Right atrium auricular region (tissue), 2 donors: ENCODE data around the gene FBXW12. TPM values are rescaled to one million over a fixed set of nuclear protein-coding genes. Genes with fewer than 3 reads are reported as not detected.

Experiments used
- DNase-seq: peaks from one replicate; pipeline ENCODE4 v3.0.0-alpha.2; 2019; ENCODE audit warnings: low spot score
- H3K27ac ChIP-seq, 2 donors: fragments of 200-600 bp; sonication (generic); 1 replicate in 1 of 2; 2 replicates in 1 of 2; pipeline ENCODE4 v1.5.1; 2016 to 2019
- H3K27me3 ChIP-seq, 2 donors: fragments of 200-600 bp; sonication (generic); one replicate each; pipeline versions ENCODE4 v1.5.1 to v1.6.0; 2017 to 2019
- H3K36me3 ChIP-seq: fragments of 200-600 bp; sonication (generic); one replicate; pipeline ENCODE4 v1.5.1; 2016
- H3K4me1 ChIP-seq, 2 donors: fragments of 200-600 bp; sonication (generic); one replicate each; pipeline versions ENCODE4 v1.5.1 to v1.6.0; 2017 to 2019
- H3K4me3 ChIP-seq, 2 donors: fragments of 200-600 bp; sonication (generic); 1 replicate in 1 of 2; 2 replicates in 1 of 2; pipeline ENCODE4 v1.5.1; 2017 to 2019; ENCODE audit warnings: mild to moderate bottlenecking in 1 of 2, moderate library complexity in 1 of 2
- H3K9me3 ChIP-seq, 2 donors: fragments of 200-600 bp; sonication (generic); one replicate each; pipeline ENCODE4 v1.5.1; 2019
- total RNA-seq, 2 donors: library from RNA; depleted of rRNA; stranded (reverse); fragments of >200 nt; gene quantifications; one replicate each; pipeline ENCODE4 v1.1.0, GENCODE V29; 2016
- TF ChIP-seq, protein P1 (sequence below), 2 donors: fragments of 200-600 bp; sonication (generic); IDR thresholded peaks; one replicate each; pipeline ENCODE4 v1.5.1; 2019; ENCODE audit warnings: antibody characterized with exemption in 2 of 2

FBXW12 gene
- total RNA-seq, 2 donors from 2014 or later = not detected

DNA sequence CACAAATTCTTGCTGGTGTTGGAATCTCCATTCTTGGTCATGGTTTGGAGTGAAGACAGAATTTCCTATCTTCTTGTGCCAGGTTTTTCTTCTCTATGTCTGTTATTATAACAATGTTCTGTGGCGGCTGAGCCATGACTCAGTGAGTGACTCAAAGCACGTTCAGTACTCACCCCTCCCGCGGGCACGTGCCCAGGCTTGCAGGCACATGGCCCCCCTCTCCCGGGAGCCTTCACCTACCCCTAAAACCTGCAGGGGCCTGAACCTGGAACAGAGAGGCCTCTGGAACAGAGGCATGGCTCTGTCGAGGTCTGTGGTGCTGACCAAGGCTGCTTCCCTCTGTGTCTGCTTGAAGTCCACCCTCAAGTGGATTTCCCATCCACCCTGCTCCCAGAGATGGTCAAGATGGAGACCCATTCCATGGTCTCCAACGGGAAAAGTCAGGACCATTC lies 30.3 kb downstream of the FBXW12 start:
- Histone ChIP-seq H3K36me3 (peaks cover 32% of the 10 kb centered on the region), H3K27me3 (no peaks in the 10 kb centered on the region), H3K4me3 (no peak overlapping the region), H3K27ac (peak overlapping the region; percentile 67 to 76), H3K4me1 (peaks cover 0 to 18% of the 10 kb centered on the region in 2 donors), H3K9me3 (no peaks in the 10 kb centered on the region)
- peak; percentile 96 for DNase-seq
- TF ChIP-seq, protein P1, sequence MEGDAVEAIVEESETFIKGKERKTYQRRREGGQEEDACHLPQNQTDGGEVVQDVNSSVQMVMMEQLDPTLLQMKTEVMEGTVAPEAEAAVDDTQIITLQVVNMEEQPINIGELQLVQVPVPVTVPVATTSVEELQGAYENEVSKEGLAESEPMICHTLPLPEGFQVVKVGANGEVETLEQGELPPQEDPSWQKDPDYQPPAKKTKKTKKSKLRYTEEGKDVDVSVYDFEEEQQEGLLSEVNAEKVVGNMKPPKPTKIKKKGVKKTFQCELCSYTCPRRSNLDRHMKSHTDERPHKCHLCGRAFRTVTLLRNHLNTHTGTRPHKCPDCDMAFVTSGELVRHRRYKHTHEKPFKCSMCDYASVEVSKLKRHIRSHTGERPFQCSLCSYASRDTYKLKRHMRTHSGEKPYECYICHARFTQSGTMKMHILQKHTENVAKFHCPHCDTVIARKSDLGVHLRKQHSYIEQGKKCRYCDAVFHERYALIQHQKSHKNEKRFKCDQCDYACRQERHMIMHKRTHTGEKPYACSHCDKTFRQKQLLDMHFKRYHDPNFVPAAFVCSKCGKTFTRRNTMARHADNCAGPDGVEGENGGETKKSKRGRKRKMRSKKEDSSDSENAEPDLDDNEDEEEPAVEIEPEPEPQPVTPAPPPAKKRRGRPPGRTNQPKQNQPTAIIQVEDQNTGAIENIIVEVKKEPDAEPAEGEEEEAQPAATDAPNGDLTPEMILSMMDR (IDR thresholded peaks at IDR 0.05) = no peak

DNA sequence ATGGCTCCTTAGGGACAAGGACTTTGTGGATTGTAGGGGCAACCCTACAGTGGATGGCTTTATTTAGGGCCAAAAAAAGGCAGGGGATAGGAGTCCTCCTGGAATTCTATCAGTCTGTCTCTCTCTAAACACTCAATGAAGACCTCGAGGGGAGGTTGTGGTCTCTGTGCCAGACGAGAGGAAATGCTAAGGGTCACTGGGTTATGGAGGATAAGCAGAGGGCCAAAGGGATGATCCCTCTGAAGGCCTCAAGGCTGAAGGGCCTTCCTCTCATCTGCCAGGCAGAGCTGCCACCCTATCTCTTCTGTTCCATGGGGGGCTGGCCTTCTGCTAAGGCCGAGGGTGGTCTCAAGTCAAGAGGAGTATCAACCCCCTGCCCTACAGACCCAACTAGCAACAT lies 30.9 kb downstream of the FBXW12 start:
- TF ChIP-seq, protein P1 (IDR thresholded peaks at IDR 0.05) = no peak
- DNase-seq = peak; percentile 49
- Histone ChIP-seq H3K4me3 (no peak overlapping the region), H3K36me3 (peaks cover 38% of the 10 kb centered on the region), H3K27ac (peak overlapping the region; percentile 67 to 76), H3K4me1 (peaks cover 0 to 18% of the 10 kb centered on the region in 2 donors), H3K9me3 (no peaks in the 10 kb centered on the region), H3K27me3 (no peaks in the 10 kb centered on the region)

DNA sequence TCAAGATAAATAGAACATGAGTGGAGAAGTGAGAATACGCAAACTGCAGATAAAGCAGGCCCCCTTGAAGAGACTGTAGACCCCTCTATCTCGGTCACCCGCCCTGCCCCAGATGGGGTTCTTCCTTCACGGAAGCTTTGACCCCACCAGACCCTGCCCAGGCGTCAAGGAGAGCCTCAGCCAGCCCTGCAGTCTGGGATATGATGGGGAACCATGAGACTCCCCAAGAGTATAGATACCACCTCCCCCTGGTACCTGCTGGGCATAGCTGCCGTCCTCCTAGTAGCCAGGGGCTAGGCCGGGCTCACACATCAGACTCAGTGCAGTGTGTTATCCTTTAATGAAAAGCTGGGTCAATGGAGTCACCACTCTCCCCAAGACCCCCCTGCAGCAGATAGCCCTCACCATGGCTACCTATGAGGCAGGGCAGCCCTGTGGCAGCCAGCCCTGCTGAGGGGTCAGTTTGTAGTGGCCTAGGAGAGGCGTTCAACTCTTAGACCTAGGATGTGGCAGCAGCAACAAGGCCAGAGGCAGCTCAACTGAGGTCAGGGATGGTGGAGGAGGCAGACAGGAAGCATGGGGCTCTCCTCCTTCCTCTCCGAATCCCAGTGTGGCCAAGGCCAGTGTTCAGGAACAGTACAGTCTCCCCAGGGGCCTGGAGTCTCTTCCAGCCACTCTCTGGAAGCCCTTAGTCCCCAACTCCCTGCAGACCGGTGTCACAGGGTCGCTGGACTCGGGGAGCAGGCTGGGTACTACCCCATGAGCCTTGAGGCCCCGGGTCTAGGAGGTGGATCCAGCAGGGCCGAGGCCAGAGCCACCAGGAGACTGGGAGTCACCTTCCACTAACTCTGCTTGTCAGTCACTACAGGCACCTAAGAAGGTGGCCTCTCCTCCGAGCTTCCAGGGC lies 31.8 kb downstream of the FBXW12 start:
- peak; percentile 57 for DNase-seq
- Histone ChIP-seq H3K9me3 (no peaks in the 10 kb centered on the region), H3K36me3 (peaks cover 47% of the 10 kb centered on the region), H3K4me1 (peaks cover 0 to 18% of the 10 kb centered on the region in 2 donors), H3K27ac (peak overlapping the region; percentile 67 to 76), H3K4me3 (no peak overlapping the region), H3K27me3 (no peaks in the 10 kb centered on the region)
- TF ChIP-seq, protein P1 (IDR thresholded peaks at IDR 0.05) = no peak

DNA sequence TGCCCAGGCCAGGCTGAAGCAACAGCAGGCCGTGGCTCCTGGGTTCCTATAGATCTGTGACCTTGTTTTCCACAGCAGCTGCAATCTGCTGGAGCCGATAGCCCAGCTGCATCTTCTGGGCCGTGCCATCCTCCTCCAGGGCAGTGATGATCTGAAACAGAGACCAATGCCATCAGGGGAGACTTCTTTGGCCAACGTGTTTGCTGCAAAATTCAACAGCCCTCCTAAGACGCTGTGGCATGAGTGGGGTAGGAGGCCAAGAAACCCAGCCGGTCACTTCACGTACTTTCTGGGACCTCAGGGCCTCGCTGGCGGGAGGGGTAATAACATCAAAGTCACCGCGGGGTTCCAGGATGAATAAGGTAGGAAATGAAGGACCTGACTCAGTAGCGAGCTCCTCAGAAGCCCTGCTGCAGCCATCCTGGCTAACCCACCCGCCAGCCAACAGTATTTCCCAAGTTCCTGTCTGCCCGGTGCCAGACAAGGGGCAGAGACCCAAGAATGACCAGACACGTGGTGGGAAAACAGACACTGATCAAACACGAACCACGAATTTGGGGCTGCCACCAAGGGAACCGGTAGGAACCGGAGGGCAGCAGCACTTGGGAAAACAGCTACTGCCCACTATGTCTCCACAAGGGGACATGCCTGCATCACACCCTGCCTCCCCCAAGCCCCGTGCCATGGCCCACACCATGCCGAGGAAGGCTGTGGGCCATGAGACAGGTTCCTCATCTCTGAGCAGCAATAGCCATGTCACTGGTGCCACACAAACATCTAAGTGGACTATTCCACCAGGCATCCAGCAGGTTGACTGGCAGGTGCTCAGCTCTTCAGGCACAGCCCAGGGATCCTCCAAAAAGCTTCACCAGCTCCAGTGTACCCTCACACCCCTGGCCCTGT lies 32.7 kb downstream of the FBXW12 start:
- TF ChIP-seq, protein P1 (IDR thresholded peaks at IDR 0.05) = no peak
- H3K27me3 ChIP-seq = no peaks in the 10 kb centered on the region
- DNase-seq = peak; percentile 57
- no peak overlapping the region for H3K4me3 ChIP-seq
- H3K27ac ChIP-seq = peak overlapping the region in 1 of 2 donors; percentile 76
- peaks cover 56% of the 10 kb centered on the region for H3K36me3 ChIP-seq
- no peaks in the 10 kb centered on the region for H3K9me3 ChIP-seq
- H3K4me1 ChIP-seq = peaks cover 0 to 18% of the 10 kb centered on the region in 2 donors

DNA sequence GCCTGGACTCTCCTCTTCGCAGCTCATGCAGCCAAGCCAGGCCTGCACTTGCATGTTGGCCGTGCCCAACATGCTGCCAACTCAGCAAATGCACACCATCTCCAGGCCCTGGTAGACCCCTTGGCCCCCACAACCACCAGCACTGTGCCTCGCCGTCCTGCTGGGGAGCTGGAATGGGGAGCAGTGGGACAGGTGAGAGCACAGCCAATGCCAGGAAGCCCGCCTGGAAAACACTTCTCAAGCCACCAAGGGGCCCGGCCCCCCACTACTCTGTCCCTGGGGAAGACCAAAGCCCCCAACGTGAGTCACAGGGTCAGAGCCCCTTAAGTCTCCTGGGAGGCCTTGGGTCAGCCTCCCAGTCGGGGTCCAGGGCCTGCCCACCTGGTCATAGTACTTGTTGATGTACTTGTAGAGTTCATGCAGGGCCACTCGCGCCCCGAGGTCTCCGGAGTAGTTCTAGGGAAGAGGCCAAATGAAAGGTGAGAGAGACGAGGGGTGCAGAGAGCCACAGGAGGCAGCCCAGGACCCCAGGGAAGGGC lies 33.4 kb downstream of the FBXW12 start:
- H3K36me3 ChIP-seq = peaks cover 63% of the 10 kb centered on the region
- H3K27ac ChIP-seq = no peak overlapping the region
- H3K4me1 ChIP-seq = peaks cover 0 to 18% of the 10 kb centered on the region in 2 donors
- no peaks in the 10 kb centered on the region for H3K9me3 ChIP-seq
- no peaks in the 10 kb centered on the region for H3K27me3 ChIP-seq
- H3K4me3 ChIP-seq = no peak overlapping the region
- peak; percentile 58 for DNase-seq
- TF ChIP-seq, protein P1 (IDR thresholded peaks at IDR 0.05) = no peak
